ENCODE measurements around the gene P4HA1.
"Not testable (repeated sequence)": the region's sequence is repeated elsewhere in the genome, so short reads cannot be mapped to it uniquely, and the experiment has no call there.

P4HA1 gene

DNA sequence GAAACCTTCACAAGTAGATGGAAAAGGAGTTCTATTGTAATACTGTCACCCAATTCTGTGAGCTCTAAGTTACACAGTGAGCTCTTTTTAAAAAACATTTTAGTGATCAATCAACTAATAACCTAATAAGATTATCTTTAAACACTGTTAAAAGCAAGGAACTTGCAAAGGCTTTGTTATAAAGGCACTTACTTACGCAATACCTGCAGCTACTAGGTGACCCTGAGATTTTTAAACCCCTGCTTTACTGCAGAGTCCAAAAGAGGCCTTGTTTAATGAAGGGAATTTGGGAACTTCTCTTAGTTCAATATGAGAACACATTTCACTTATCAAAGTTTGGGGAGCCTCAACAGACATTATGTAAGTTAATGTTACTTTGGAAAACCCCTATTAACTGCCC is 53.3 kb downstream of the P4HA1 start:
- DNase-seq (ENCODE audit: low read depth) = no peak

DNA sequence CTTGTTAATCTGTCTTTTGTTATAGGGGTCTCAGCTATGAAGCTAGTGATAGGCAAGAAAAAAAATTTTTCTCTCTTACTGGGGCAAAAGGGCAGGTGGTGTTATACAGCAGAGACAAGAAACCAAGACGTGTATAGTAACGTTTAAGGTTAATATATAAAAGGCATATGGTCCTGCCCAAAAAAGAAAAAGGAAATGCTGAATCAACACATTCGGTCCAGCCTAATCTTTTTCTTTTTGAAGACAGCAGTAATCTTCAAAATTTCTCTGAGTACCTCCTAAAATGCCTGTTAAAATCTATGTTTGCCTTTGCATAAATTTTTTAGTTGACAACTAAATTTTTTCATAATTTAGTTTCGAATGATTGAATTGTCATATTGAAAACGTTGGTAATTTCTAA is 54.5 kb downstream of the P4HA1 start:
- DNase-seq (ENCODE audit: low read depth) = no peak

DNA sequence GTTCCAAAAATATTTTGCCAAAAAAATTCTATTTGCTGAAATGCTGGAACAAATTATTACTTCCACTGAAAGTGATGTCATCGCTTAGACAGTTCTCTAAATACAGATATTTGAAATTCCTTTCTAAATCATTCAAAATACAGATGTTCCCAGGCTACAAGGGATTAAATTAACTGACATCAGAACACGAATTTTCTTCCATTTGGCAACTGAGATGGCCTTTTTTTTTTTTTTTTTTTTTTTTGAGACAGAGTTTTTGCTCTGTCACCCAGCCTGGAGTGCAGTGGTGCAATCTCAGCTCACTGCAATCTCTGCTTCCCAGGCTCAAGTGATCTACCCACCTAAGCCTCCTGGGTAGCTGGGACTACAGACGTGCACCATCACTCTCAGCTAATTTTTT is 57.0 kb downstream of the P4HA1 start:
- DNase-seq (ENCODE audit: low read depth) = no peak

DNA sequence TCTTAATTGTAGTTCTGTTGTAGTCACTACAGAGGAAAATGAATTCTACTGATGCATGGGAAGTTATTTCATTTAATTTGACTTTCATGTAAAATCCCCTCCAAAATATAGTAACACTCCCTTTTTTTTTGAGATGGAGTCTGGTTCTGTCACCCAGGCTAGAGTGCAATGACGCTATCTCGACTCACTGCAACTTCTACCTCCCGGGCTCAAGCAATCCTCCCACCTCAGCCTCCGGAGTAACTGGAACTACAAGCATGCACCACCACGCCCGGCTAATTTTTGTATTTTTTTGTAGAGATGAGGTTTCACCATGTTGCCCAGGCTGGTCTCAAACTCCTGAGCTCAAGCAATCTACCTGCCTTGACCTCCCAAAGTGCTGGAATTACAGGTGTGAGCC is 60.4 kb downstream of the P4HA1 start:
- DNase-seq (ENCODE audit: low read depth) = not testable (repeated sequence)

DNA sequence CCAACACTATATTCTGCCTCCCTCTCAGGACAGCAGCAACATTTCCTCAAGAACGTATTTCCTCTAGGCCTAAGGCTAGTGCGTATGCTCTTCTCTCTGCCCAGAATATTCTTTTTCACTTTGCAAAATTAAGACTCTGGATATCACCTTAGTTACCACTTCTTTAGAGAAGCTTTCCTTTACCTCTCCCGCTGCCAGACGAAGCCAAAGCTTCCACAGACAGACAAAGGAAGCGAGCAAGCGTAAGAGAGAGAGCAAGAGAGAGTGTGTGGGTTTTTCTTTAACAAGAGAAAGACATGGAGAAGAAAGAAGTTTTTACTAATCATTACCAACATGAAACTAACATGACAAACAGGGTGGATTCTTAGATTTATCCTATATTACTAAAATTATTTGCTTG is 64.1 kb downstream of the P4HA1 start:
- DNase-seq (ENCODE audit: low read depth) = no peak

DNA sequence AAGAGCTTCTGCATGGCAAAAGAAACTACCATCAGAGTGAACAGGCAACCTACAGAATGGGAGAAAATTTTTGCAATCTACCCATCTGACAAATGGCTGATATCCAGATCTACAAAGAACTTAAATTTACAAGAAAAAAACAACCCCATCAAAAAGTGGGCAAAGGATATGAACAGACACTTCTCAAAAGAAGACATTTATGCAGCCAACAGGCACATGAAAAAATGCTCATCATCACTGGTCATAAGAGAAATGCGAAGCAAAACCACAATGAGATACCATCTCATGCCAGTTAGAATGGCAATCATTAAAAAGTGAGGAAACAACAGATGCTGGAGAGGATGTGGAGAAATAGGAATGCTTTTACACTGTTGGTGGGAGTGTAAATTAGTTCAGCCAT is 70.0 kb downstream of the P4HA1 start:
- not testable (repeated sequence) for DNase-seq (ENCODE audit: low read depth)

DNA sequence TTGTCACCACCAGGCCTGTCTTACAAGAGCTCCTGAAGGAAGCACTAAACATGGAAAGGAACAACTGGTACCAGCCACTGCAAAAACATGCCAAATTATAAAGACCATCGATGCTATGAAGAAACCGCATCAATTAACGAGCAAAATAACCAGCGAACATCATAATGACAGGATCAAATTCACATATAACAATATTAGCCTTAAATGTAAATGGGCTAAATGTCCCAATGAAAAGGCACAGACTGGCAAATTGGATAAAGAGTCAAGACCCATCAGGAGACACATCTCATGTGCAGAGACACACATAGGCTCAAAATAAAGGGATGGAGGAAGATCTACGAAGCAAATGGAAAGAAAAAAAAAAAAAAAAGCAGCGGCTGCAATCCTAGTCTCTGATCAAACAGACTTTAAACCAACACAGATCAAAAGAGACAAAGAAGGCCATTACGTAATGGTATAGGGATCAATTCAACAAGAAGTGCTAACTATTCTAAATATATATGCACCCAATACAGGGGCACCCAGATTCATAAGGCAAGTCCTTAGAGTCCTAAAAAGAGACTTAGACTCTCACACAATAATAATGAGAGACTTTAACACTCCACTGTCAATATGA is 73.1 kb downstream of the P4HA1 start:
- DNase-seq (ENCODE audit: low read depth) = not testable (repeated sequence)

DNA sequence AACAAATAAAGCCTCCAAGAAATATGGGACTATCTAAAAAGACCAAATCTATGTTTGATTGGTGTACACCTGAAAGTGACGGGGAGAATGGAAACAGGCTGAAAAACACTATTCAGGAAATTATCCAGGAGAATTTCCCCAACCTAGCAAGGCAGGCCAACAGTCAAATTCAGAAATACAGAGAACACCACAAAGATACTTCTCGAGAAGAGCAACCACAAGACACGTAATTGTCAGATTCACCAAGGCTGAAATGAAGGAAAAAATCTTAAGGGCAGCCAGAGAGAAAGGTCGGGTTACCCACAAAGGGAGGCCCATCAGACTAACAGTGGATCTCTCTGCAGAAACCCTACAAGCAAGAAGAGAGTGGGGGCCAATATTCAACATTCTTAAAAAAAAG is 73.7 kb downstream of the P4HA1 start:
- DNase-seq (ENCODE audit: low read depth) = not testable (repeated sequence)

DNA sequence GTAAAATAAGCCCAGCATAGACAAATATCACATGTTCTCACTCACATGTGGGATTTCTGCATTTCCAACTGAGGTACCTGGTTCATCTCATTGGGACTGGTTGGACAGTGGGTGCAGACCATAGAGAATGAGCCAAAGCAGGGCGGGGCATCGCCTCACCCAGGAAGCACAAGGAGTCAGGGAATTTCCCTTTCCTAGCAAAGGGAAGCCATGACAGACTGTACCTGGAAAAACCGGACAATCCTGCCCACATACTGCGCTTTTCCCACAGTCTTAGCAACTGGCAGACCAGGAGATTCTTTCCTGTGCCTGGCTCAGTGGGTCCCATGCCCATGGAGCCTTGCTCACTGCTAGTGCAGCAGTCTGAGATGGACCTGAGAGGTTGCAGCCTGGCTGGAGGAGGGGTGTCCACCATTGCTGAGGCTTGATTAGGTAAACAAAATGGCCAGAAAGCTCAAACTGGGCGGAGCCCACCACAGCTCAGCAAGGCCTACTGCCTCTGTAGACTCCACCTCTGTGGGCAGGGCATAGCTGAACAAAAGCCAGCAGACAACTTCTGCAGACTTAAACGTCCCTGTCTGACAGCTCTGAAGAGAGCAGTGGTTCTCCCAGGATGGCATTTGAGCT is 75.0 kb downstream of the P4HA1 start:
- not testable (repeated sequence) for DNase-seq (ENCODE audit: low read depth)

DNA sequence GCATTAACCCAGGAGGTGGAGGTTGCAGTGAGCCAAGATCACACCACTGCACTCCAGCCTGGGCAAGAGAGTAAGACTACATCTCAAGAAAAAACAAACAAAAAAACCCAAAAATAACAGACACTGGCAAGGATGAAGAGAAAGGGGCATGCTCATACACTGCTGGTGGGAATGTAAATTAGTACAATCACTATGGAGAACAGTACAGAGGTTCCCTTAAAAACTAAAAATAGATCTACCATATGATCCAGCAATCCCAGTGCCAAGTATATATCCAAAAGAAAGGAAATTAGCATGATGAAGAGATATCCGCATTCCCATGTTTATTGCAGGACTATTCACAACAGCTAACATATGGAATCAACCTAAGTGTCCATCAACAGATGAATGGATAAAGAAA is 75.6 kb downstream of the P4HA1 start:
- no peak for DNase-seq (ENCODE audit: low read depth)

DNA sequence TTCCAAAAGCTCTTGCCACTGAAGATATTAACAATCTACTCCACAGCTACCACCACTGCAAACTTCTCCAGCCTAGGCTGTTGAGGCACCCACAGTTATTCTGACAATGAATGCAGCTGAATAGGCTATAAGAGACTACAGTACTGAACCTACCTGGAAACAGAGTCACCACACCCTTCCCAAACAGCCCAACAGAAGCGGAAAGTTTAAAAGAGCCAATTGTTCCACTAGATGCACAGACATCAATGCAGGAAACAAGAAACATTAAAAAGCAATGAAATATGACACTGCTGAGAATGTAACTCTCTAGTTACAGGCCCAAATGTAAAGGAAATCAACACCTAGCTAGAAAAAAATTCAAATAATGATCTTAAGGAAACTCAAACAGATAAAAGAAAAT is 77.6 kb downstream of the P4HA1 start:
- no peak for DNase-seq (ENCODE audit: low read depth)

DNA sequence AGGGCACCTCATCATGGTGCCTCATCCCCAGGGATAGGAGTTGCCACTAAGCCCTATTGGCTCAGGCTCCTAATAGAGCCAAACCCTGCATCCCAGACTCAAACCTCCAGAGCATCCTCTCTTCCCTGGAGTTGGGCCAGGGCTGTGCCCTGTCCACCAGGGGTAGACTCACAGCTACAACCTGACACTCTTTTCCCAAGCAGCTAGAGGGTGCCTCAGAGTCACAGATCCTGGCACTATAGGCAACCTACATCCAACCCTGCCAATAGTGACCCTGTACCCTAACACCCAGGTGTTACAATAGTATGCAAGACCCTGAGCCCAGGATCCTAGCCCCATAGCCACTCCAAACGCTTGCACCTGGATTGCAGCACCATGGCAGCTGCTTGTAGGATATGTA is 78.0 kb downstream of the P4HA1 start:
- no peak for DNase-seq (ENCODE audit: low read depth)

DNA sequence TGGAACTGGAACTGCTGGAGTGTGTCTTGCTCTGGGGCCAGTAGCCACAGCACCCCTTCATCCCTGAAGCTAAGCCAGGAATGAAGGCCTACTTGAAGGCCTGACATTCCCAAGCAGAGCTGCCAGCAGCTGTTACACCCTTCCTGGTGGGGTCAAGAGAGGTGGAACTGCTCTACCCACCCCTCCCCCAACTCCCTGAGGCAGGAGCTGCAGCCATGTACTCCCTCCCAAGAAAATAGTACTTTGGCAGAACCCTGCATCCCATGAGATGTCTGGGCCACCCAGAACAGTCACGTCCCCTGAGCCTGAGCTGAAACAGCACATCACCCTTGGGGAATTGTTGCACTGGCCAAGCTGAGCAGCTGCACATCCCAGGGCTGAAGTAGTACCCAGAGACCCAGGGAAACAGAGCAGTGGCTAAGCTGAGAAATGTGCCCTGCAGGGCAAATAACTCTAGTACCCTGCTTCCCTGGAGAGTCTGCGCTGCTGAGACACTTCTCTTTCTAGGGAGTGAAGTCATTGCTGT is 78.6 kb downstream of the P4HA1 start:
- no peak for DNase-seq (ENCODE audit: low read depth)

DNA sequence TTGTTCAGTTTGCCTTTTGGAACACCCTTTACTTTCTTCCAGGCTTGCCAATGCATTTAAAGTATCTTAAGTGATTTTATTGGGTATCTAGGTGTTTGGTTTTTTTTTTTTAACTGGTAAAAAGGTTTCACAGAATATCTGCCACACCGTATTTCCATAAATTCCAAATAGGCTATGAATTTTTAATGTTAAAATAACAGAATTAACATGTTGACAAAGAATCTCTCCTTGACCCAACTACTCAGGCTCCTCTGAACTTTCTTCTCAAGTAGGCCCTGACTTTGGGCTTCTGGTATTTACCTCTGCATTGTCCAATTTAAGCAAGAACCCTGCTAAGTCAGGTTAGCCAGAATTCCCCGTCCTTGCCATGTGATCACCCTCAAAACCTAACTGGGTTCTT is 80.9 kb downstream of the P4HA1 start:
- no peak for DNase-seq (ENCODE audit: low read depth)

DNA sequence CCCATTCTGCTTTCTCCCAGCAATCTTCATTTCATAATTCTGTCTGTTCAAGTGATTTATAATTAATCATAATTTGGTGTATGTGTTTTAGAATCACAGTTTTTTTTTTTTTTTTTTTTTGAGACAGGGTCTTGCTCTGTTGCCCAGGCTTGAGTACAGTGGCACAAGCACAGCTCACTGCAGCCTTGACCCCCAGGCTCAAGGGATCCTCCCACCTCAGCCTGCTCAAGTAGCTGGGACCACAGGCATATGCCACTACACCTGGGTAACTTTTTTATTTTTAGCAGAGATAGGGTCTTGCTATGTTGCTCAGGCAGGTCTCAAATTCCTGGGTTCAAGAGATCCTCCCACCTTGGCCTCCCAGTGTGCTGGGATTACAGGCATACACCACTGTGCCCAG is 92.8 kb downstream of the P4HA1 start:
- no peak for DNase-seq (ENCODE audit: low read depth)

DNA sequence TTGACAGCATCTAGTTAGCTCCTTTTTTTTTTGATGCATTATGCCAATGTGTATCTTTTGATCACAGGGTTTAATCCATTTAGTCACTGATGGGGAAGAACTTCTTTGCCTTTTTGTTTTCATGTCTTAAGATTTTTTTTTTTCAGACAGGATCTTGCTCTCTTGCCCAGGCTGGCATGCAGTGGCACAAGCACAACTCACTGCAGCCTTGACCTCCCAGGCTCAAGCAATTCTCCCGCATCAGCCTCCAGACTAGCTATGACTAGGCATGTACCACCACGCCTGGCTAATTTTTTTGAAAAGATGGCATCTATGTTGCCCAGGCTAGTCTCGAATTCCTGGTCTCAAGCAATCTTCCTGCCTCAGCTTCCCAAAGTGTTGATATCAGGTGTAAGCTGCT is 95.7 kb downstream of the P4HA1 start:
- DNase-seq (ENCODE audit: low read depth) = no peak

DNA sequence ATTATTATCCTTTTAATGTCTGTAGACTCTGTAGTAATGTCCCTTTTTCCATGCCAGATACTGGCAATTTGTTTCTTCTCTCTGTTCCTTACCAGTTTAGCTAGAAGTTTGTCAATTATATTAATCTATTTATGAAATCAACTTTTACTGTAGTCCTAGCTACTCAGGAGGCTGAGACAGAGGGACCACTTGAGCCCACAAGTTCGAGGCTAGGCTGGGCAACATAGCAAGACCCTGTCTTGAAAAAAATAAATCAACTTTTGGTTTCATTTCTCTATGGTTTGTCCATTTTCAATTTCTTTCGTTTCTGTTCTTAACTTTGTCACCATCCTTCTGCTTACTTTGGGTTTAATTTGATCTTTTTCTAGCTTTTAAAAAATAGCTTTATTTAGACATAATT is 99.6 kb downstream of the P4HA1 start:
- no peak for DNase-seq (ENCODE audit: low read depth)

DNA sequence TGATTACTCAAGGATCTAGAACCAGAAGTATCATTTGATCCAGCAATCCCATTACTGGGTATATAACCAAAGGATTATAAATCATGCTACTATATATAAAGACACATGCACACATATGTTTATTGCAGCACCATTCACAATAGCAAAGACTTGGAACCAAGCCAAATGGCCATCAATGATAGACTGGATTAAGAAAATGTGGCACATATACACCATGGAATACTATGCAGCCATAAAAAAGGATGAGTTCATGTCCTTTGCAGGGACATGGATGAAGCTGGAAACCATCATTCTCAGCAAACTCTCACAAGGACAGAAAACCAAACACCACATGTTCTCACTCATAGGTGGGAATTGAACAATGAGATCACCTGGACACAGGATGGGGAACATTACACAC is 101.2 kb downstream of the P4HA1 start:
- DNase-seq (ENCODE audit: low read depth) = not testable (repeated sequence)

DNA sequence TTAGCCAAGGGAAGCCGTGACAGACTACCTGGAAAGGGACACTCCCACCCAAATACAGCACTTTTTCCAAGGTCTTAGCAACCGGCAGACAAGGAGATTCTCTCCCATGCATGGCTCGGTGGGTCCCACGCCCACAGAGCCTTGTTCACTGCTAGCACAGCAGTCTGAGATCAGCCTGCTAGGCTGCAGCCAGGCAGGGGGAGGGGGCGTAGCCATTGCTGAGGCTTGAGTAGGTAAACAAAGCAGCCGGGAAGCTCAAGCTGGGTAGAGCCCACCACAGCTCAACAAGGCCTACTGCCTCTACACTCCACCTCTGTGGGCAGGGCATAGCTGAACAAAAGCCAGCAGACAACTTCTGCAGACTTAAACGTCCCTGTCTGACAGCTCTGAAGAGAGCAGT is 106.9 kb downstream of the P4HA1 start:
- DNase-seq (ENCODE audit: low read depth) = not testable (repeated sequence)

DNA sequence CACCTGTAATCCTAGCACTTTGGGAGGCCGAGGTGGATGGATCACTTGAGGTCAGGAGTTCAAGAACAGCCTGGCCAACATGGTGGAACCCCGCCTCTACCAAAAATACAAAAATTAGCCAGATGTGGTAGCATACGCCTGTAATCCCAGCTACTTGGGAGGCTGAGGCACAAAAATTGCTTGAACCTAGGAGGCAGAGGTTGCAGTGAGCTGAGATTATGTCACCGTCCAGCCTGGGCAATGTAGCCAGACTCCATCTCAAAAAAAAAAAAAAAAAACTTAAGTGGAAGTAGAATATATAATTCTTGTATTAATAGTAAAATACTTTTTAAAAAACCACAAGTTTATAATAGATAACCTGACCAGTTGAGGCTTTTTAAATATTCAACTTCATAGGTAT is 112.0 kb downstream of the P4HA1 start:
- DNase-seq (ENCODE audit: low read depth) = not testable (repeated sequence)

DNA sequence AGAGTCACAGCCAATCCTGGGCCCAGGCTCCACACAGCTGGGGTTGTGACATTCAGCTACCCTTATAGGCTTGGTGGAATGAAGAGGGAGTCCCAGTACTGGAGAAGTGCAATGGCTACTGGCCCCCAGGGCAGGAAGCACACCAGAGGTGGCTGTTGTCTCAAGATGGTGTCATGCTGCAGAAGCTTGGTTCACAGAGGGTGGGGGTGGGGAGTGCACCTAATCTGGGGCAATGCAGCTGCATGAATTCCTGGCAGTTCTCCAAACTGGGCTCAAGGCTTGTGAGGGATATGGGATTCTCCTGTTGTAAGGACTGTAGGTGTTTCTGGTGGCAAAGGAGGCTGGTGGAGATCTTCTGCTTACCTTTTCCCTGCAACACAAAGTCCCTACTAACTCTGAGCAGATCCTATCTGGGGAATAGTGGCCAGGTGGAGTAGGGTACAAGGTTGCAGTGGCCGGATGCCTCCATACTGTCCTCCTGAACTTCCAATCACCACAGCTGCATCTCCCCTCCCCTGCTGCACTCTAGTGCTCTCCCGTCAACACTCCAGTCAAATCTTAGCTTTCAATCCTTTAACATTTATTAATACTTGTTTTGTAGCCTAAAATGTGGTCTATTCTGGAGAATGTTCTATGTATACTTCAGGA is 114.7 kb downstream of the P4HA1 start:
- no peak for DNase-seq (ENCODE audit: low read depth)

DNA sequence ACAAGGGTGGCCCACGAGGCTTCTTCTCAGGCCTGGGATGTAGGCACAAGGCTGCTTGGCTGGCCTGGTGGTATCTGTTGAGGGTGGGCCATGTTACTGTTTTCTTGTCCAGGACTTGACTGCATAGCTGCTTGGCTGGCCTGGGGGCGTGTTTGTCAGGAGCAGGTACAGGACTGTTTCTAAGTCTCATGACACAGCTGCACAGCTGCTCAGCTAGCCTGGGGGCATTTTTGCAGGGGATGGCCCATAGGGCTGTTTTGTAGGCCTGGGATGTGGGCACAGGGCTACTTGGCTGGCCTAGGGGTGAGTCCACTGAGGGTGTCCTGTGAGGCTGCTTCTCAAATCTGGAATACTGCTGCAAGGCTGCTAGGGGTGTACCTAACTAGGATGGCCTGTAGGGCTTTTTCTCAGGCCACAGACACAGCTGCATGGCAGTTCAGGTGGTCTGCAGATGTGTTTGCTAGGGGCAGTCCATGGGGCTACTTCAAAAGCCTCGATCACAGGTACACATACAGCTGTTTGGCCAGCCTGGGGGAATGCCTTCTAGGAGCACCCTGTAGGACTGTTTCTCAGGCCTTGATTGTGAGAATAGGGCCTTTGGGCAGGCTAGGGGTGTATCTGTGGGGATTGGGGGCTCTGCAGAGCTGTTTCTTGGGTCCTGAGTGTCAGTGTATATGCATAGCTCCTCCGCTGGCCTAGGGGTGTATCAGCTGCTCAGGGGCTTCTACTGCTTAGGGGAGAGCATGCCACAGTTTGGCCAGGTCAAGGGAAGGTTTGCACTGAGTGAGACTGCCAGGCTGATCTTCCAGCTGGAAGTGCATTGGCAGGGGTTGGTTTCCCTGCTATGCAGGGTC is 115.4 kb downstream of the P4HA1 start:
- no peak for DNase-seq (ENCODE audit: low read depth)

DNA sequence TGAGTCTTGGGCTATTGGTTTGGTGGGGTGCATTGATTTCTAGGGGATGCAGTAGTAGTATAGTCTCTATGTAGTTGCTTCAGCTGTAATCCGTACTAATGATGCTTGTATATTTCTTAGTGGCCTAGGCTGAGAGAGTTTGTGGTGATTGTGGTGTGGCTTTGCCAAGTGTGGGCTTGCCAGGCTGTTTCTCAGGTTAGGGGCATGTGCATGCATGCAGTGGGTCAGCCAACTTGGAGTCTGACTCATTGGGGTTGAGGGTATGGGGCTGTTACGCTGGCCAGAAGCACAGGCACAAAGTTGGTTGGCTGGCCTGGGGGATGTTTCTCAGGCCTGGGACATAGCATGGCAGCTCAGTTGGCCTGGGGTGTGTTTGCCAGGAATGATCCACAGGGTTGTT is 116.3 kb downstream of the P4HA1 start:
- DNase-seq (ENCODE audit: low read depth) = no peak
